ENCODE measurements around the gene CHURC1. TPM values are rescaled to one million over a fixed set of nuclear protein-coding genes. Genes with fewer than 3 reads are reported as not detected.
A peak's percentile ranks its signal among the peaks of the same experiment; 100 is the strongest.

Gene CHURC1
- polyA plus RNA-seq, 1 donor (not counting 4 experiments of a cell fraction or from before 2014, with no cell fraction given), result 126 TPM

GRCh38 chr14:64878837-64879634, 35.2 kb upstream of the CHURC1 start:
- H3K36me3 ChIP-seq (ENCODE audit: control insufficient read depth in 2 of 2, extremely low read depth in 1 of 2, insufficient read depth in 2 of 2, low read length in 2 of 2), result no peaks in the 10 kb centered on the region
- H3K9me1 ChIP-seq (ENCODE audit: control insufficient read depth, extremely low read depth, insufficient read depth, low read length), result no peaks in the 10 kb centered on the region
- no peak overlapping the region for H3K4me2 ChIP-seq (ENCODE audit: control insufficient read depth, extremely low read depth, insufficient read depth, low read depth, low read length)
- TF ChIP-seq CTCF (optimal IDR thresholded peaks at IDR 0.05 in 1 of 3, IDR thresholded peaks at IDR 0.05 in 1 of 3, conservative IDR thresholded peaks at IDR 0.05 in 1 of 3; ENCODE audit: extremely low read depth in 1 of 3, insufficient read depth in 2 of 3, low read length in 3 of 3) (no peak), EZH2 (IDR thresholded peaks at IDR 0.05; ENCODE audit: low read length) (peak; percentile 54)
- H3K9ac ChIP-seq (ENCODE audit: control insufficient read depth, extremely low read depth, insufficient read depth, low read length), result no peak overlapping the region
- H3K27ac ChIP-seq (ENCODE audit: control insufficient read depth, insufficient read depth, low read length), result no peak overlapping the region
- DNase-seq (ENCODE audit: low read depth, low spot score) (no peak), FAIRE-seq (no peak)
- no peaks in the 10 kb centered on the region for H4K20me1 ChIP-seq (ENCODE audit: control insufficient read depth, extremely low read depth, insufficient read depth, low read length)
- dilution Hi-C loops (cut with MboI; ENCODE audit: extremely low pct_ligation_motif_present, low sequenced_read_pairs), result no loop called here
- peaks cover 4% of the 10 kb centered on the region for H3K4me1 ChIP-seq (ENCODE audit: control insufficient read depth, extremely low read depth, insufficient read depth, low read length)
- H2AFZ ChIP-seq (ENCODE audit: control insufficient read depth, low read length), result no peak overlapping the region
- no peaks in the 10 kb centered on the region for H3K79me2 ChIP-seq (ENCODE audit: control insufficient read depth, insufficient read depth, low read length)
- no peaks in the 10 kb centered on the region for H3K9me3 ChIP-seq (ENCODE audit: control insufficient read depth, low read depth, low read length)
- H3K27me3 ChIP-seq (ENCODE audit: control insufficient read depth, extremely low read depth, insufficient read depth, low read length), result peaks cover 61% of the 10 kb centered on the region
- H3K4me3 ChIP-seq (ENCODE audit: control insufficient read depth in 2 of 3, extremely low read depth in 1 of 3, insufficient read depth in 2 of 3, low read depth in 1 of 3, low read length in 3 of 3), result no peak overlapping the region

GRCh38 chr14:64879635-64880220, 34.5 kb upstream of the CHURC1 start, which contains the start of gene SPTB:
TSS of gene SPTB (minus strand) at chr14:64879907. CDS start at chr14:64823094, 56,813 bp downstream.
- Histone ChIP-seq H3K9me1 (ENCODE audit: control insufficient read depth, extremely low read depth, insufficient read depth, low read length) (no peaks in the 10 kb centered on the region), H3K9me3 (ENCODE audit: control insufficient read depth, low read depth, low read length) (no peaks in the 10 kb centered on the region), H2AFZ (ENCODE audit: control insufficient read depth, low read length) (no peak within 1 kb of the TSS), H3K36me3 (ENCODE audit: control insufficient read depth in 2 of 2, extremely low read depth in 1 of 2, insufficient read depth in 2 of 2, low read length in 2 of 2) (no peaks in the 10 kb centered on the region), H3K9ac (ENCODE audit: control insufficient read depth, extremely low read depth, insufficient read depth, low read length) (no peak within 1 kb of the TSS), H3K79me2 (ENCODE audit: control insufficient read depth, insufficient read depth, low read length) (no peaks in the 10 kb centered on the region), H3K4me3 (ENCODE audit: control insufficient read depth in 2 of 3, extremely low read depth in 1 of 3, insufficient read depth in 2 of 3, low read depth in 1 of 3, low read length in 3 of 3) (peak within 1 kb of the TSS; percentile 4 to 61 (median 43)), H3K4me2 (ENCODE audit: control insufficient read depth, extremely low read depth, insufficient read depth, low read depth, low read length) (peak within 1 kb of the TSS; percentile 77), H3K27me3 (ENCODE audit: control insufficient read depth, extremely low read depth, insufficient read depth, low read length) (peaks cover 61% of the 10 kb centered on the region), H3K27ac (ENCODE audit: control insufficient read depth, insufficient read depth, low read length) (no peak within 1 kb of the TSS), H4K20me1 (ENCODE audit: control insufficient read depth, extremely low read depth, insufficient read depth, low read length) (no peaks in the 10 kb centered on the region), H3K4me1 (ENCODE audit: control insufficient read depth, extremely low read depth, insufficient read depth, low read length) (peaks cover 4% of the 10 kb centered on the region)
- FAIRE-seq (no peak), DNase-seq (ENCODE audit: low read depth, low spot score) (no peak)
- dilution Hi-C loops (cut with MboI; ENCODE audit: extremely low pct_ligation_motif_present, low sequenced_read_pairs), result no loop called here
- TF ChIP-seq CTCF (optimal IDR thresholded peaks at IDR 0.05 in 1 of 3, IDR thresholded peaks at IDR 0.05 in 1 of 3, conservative IDR thresholded peaks at IDR 0.05 in 1 of 3; ENCODE audit: extremely low read depth in 1 of 3, insufficient read depth in 2 of 3, low read length in 3 of 3) (no peak), EZH2 (IDR thresholded peaks at IDR 0.05; ENCODE audit: low read length) (no peak)

Measured in keratinocyte (primary cell).